ENCODE results near the gene GALNT18. TPM values are rescaled to one million over a fixed set of nuclear protein-coding genes. Genes with fewer than 3 reads are reported as not detected.

Gene GALNT18
- total RNA-seq, 1 donor from 2014 or later: 1.2 TPM

- intact Hi-C loops (cut with micrococcal nuclease): no loop called here
Observed at GRCh38 chr11:11588891-11589290, 32.9 kb downstream of the GALNT18 start.

GRCh38 chr11:11588243-11588642 is 33.6 kb downstream of the GALNT18 start:
- intact Hi-C loops (cut with micrococcal nuclease): no loop called here

GRCh38 chr11:11587122-11587521 is 34.7 kb downstream of the GALNT18 start:
- intact Hi-C loops (cut with micrococcal nuclease): no loop called here

- intact Hi-C loops (cut with micrococcal nuclease): no loop called here
Observed at GRCh38 chr11:11586465-11586864, 35.3 kb downstream of the GALNT18 start.

GRCh38 chr11:11584937-11585336 is 36.9 kb downstream of the GALNT18 start:
- intact Hi-C loops (cut with micrococcal nuclease): no loop called here

- intact Hi-C loops (cut with micrococcal nuclease): no loop called here
Observed at GRCh38 chr11:11584530-11584810, 37.3 kb downstream of the GALNT18 start.

GRCh38 chr11:11583801-11584529 is 37.8 kb downstream of the GALNT18 start:
- intact Hi-C loops (cut with micrococcal nuclease): no loop called here

GRCh38 chr11:11582011-11582701 is 39.6 kb downstream of the GALNT18 start:
- intact Hi-C loops (cut with micrococcal nuclease): no loop called here

- intact Hi-C loops (cut with micrococcal nuclease): no loop called here
Observed at GRCh38 chr11:11581481-11581880, 40.3 kb downstream of the GALNT18 start.

GRCh38 chr11:11580841-11581411 is 40.9 kb downstream of the GALNT18 start:
- intact Hi-C loops (cut with micrococcal nuclease): no loop called here

GRCh38 chr11:11580012-11580411 is 41.8 kb downstream of the GALNT18 start:
- intact Hi-C loops (cut with micrococcal nuclease): no loop called here

GRCh38 chr11:11579012-11579988 is 42.5 kb downstream of the GALNT18 start:
- intact Hi-C loops (cut with micrococcal nuclease): no loop called here

GRCh38 chr11:11577932-11578911 is 43.6 kb downstream of the GALNT18 start:
- intact Hi-C loops (cut with micrococcal nuclease): no loop called here

- intact Hi-C loops (cut with micrococcal nuclease): no loop called here
Observed at GRCh38 chr11:11577251-11577855, 44.5 kb downstream of the GALNT18 start.

- intact Hi-C loops (cut with micrococcal nuclease): no loop called here
Observed at GRCh38 chr11:11574373-11575287, 47.2 kb downstream of the GALNT18 start.

- intact Hi-C loops (cut with micrococcal nuclease): no loop called here
Observed at GRCh38 chr11:11572386-11572785, 49.4 kb downstream of the GALNT18 start.

GRCh38 chr11:11571893-11572292 is 49.9 kb downstream of the GALNT18 start:
- intact Hi-C loops (cut with micrococcal nuclease): no loop called here

- intact Hi-C loops (cut with micrococcal nuclease): no loop called here
Observed at GRCh38 chr11:11570823-11571222, 51.0 kb downstream of the GALNT18 start.

GRCh38 chr11:11569936-11570491 is 51.8 kb downstream of the GALNT18 start:
- intact Hi-C loops (cut with micrococcal nuclease): no loop called here
